SK-N-DZ (cell line): ENCODE data around the gene DENR.

Experiments used
- DNase-seq: peaks from one replicate; pipeline ENCODE4 v3.0.0-alpha.2; 2015; ENCODE audit warnings: low spot score
- small RNA-seq, 2 experiments: library from RNA; depleted of rRNA; stranded (forward); fragments of <200 nt; gene quantifications; one replicate each; pipeline ENCODE3, GENCODE V24; 2014

Gene DENR

DNA sequence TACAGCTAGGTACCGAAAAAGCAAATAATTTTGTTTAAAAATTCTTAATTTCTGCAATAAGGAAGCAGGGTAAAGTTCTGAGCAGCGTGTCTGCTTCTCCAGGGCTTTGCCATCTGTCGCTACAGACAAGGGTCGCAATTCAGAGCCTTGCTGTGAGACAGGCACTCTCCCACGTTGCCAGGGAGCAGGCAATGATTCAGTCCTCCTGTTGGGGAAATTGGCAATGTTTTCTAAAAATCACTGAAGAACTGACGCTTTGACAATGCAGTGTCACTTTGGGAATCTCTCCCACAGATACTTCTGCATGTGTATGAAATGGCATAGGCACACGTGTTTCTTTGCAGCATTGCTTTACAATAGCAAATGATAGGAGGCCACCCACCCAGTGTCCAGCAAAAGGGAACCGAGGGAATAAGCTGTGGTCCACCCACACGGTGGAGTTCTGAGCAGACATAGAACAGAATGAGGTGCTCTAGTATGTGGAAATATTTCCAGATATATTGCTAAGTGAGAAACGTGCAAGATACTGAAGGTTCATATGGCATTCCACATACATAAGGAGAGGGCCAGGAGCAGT is 66.7 kb downstream of the DENR start:
- no peak for DNase-seq

DNA sequence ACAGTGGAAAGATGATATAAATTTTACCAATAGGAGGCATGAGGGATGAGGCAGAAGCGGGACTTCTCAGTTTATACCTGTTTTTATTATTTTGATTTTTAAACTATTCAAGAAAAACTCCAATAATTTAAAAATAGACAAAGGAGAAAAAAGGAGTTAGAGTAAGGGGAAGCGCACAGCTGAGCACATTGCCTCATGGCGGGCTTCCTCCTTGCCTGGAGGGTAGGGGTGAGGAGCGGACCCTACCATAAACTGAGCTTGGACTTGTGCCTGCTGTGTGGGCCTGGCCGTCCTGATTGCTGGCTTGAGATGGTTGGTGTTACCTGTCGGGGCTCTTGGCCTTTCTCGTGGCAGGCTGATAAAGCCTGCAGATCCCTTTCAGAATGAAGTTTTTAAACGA is 67.5 kb downstream of the DENR start:
- DNase-seq, result no peak

Small RNA genes within 50 kb of the gene (small RNA-seq; reads per million reads assigned to genes)
- gene AC026333.2, result 0 reads per million in 2 experiments
- 0 reads per million in 2 experiments for gene RF00019
